CD14-positive monocyte (primary cell): ENCODE data around the gene RIMS3. TPM values are rescaled to one million over a fixed set of nuclear protein-coding genes. Genes with fewer than 3 reads are reported as not detected.

Experiments used
- DNase-seq, 3 donors: peaks; one replicate each; pipeline ENCODE4 v3.0.0-alpha.2; 2011 to 2022
- H2AFZ ChIP-seq: 2 replicates; pipeline ENCODE4 v1.6.0; 2012; ENCODE audit warnings: mild to moderate bottlenecking, low read depth, low read length, inconsistent platforms; ENCODE audit not compliant: insufficient read depth, poor library complexity, severe bottlenecking
- H3K27ac ChIP-seq, 2 donors: 1 replicate in 1 of 2; 2 replicates in 1 of 2; pipeline ENCODE4 v1.5.1; 2012 to 2013; ENCODE audit warnings: low read length in 2 of 2, control low read depth in 1 of 2, inconsistent platforms in 1 of 2, low read depth in 1 of 2, mild to moderate bottlenecking in 1 of 2
- H3K27me3 ChIP-seq, 2 donors: one replicate each; pipeline versions ENCODE4 v1.6.0 to v1.6.1; 2011 to 2013; ENCODE audit warnings: low read length in 2 of 2; ENCODE audit not compliant: control insufficient read depth in 2 of 2, insufficient read depth in 2 of 2
- H3K36me3 ChIP-seq, 2 donors: replicated peaks in 1 of 2; 1 replicate in 1 of 2; 2 replicates in 1 of 2; pipeline versions ENCODE4 v1.5.1 to v1.6.1; 2012 to 2013; ENCODE audit warnings: low read length in 2 of 2, control low read depth in 1 of 2, inconsistent platforms in 1 of 2, mild to moderate bottlenecking in 1 of 2; ENCODE audit not compliant: insufficient read depth in 2 of 2, control insufficient read depth in 1 of 2
- H3K4me1 ChIP-seq, 2 donors: 1 replicate in 1 of 2; 2 replicates in 1 of 2; pipeline versions ENCODE4 v1.5.1 to v1.6.1; 2012 to 2013; ENCODE audit warnings: low read length in 2 of 2, control low read depth in 1 of 2, inconsistent platforms in 1 of 2, mild to moderate bottlenecking in 1 of 2, moderate library complexity in 1 of 2; ENCODE audit not compliant: insufficient read depth in 2 of 2, control insufficient read depth in 1 of 2
- H3K4me2 ChIP-seq: replicated peaks from 2 replicates; pipeline ENCODE3; 2012; ENCODE audit warnings: low read length, moderate library complexity, mild to moderate bottlenecking; ENCODE audit not compliant: poor library complexity, severe bottlenecking; ENCODE audit errors: extremely low read depth
- H3K4me3 ChIP-seq, 3 experiments: fragments of 200-600 bp in 1 of 3; sonication (generic) in 1 of 3; replicated peaks in 1 of 3; 1 replicate in 2 of 3; 2 replicates in 1 of 3; pipeline ENCODE4 v1.5.1; 2011 to 2013; ENCODE audit warnings: low read length in 3 of 3, mild to moderate bottlenecking in 3 of 3, control low read depth in 2 of 3, low read depth in 2 of 3, inconsistent platforms in 1 of 3, moderate library complexity in 1 of 3
- H3K79me2 ChIP-seq: 2 replicates; pipeline ENCODE4 v1.6.0; 2012; ENCODE audit warnings: mild to moderate bottlenecking, control low read depth, inconsistent platforms, low read length, moderate library complexity; ENCODE audit not compliant: insufficient read depth
- H3K9ac ChIP-seq: 2 replicates; pipeline ENCODE4 v1.6.0; 2017; ENCODE audit warnings: low read length, mild to moderate bottlenecking; ENCODE audit not compliant: insufficient read depth, poor library complexity, severe bottlenecking
- H3K9me3 ChIP-seq, 2 donors: replicated peaks in 1 of 2; 1 replicate in 1 of 2; 2 replicates in 1 of 2; pipeline versions ENCODE4 v1.5.1 to v1.6.1; 2012 to 2013; ENCODE audit warnings: low read length in 2 of 2, control low read depth in 1 of 2; ENCODE audit not compliant: control insufficient read depth in 1 of 2, insufficient read depth in 1 of 2
- H4K20me1 ChIP-seq: 2 replicates; pipeline ENCODE4 v1.6.0; 2012; ENCODE audit warnings: mild to moderate bottlenecking, low read length, control low read depth, moderate library complexity; ENCODE audit not compliant: insufficient read depth
- H3K27ac Mint-ChIP-seq, 7 donors: one replicate each; pipeline ENCODE4 v1.8.0; 2020; ENCODE audit warnings: mild to moderate bottlenecking in 7 of 7, mixed read lengths in 7 of 7, moderate library complexity in 6 of 7, inconsistent platforms in 2 of 7
- H3K27me3 Mint-ChIP-seq, 3 donors: one replicate each; pipeline ENCODE4 v1.8.0; 2021 to 2022; ENCODE audit warnings: low read depth in 3 of 3, mild to moderate bottlenecking in 3 of 3, mixed read lengths in 3 of 3, moderate library complexity in 3 of 3, inconsistent platforms in 1 of 3
- H3K36me3 Mint-ChIP-seq, 2 donors: one replicate each; pipeline ENCODE4 v1.8.0; 2020; ENCODE audit warnings: mixed read lengths in 2 of 2, inconsistent platforms in 1 of 2, mild to moderate bottlenecking in 1 of 2
- H3K4me1 Mint-ChIP-seq: one replicate; pipeline ENCODE4 v1.8.0; 2020; ENCODE audit warnings: mild to moderate bottlenecking, mixed read lengths
- H3K4me3 Mint-ChIP-seq, 2 donors: one replicate each; pipeline ENCODE4 v1.8.0; 2020; ENCODE audit warnings: mild to moderate bottlenecking in 2 of 2, mixed read lengths in 2 of 2, moderate library complexity in 1 of 2
- H3K9me3 Mint-ChIP-seq, 7 donors: one replicate each; pipeline ENCODE4 v1.8.0; 2020 to 2022; ENCODE audit warnings: mixed read lengths in 7 of 7, mild to moderate bottlenecking in 6 of 7, moderate library complexity in 6 of 7, inconsistent platforms in 2 of 7
- CTCF ChIP-seq: fragments of 200-600 bp; IDR thresholded peaks from one replicate; pipeline ENCODE4 v1.8.0; 2022; ENCODE audit warnings: antibody characterized with exemption, mild to moderate bottlenecking
- WGBS: methylation state at CpG from one replicate; pipeline ENCODE4 v1.1.5; 2013; ENCODE audit warnings: missing lambda C conversion rate; ENCODE audit not compliant: insufficient coverage; 5-methylcytosine and 5-hydroxymethylcytosine counted together
- intact Hi-C, 2 donors: fragments of 100-400 bp; cut with micrococcal nuclease; formaldehyde crosslinking; loops; one replicate each; pipeline versions ENCODE4 v1.15.0 to v1.15.1; 2023
- polyA plus RNA-seq, 3 donors: library from polyadenylated mRNA; depleted of rRNA in 1 of 3; unstranded in 2 of 3; stranded (reverse) in 1 of 3; fragments of 300-500 nt in 2 of 3; fragments of >200 nt in 1 of 3; fragmentation: Illumina TruSeq in 2 of 3; gene quantifications; 1 replicate in 2 of 3; 2 replicates in 1 of 3; pipeline ENCODE4 v1.2.3, GENCODE V29; 2012 to 2021

RIMS3 gene
- polyA plus RNA-seq, 3 donors, result 0.15 to 1.0 (median 0.26) TPM

GRCh38 chr1:40634901-40635655 lies 30.4 kb downstream of the RIMS3 start:
- Histone ChIP-seq H3K9me3 (no peaks in the 10 kb centered on the region), H3K9ac (no peak overlapping the region), H3K4me2 (no peak overlapping the region), H4K20me1 (no peaks in the 10 kb centered on the region), H3K4me1 (peaks cover 5 to 17% of the 10 kb centered on the region in 2 donors), H3K4me3 (no peak overlapping the region), H3K36me3 (no peaks in the 10 kb centered on the region), H3K27me3 (no peaks in the 10 kb centered on the region), H3K79me2 (no peaks in the 10 kb centered on the region), H3K27ac (no peak overlapping the region), H2AFZ (no peak overlapping the region)
- no peak for TF ChIP-seq CTCF
- Mint-ChIP-seq H3K9me3 (peaks cover 0 to 2% (median 0%) of the 10 kb centered on the region in 7 donors), H3K27me3 (peaks cover 1 to 6% (median 1%) of the 10 kb centered on the region in 3 donors), H3K27ac (peak overlapping the region in 1 of 7 donors; percentile 4), H3K4me1 (peaks cover 13% of the 10 kb centered on the region), H3K36me3 (no peaks in the 10 kb centered on the region), H3K4me3 (no peak overlapping the region)
- WGBS, result 100% methylated on average over 1 of the region's 6 CpGs
- DNase-seq, result no peak
- intact Hi-C loops, result no loop called here

GRCh38 chr1:40633931-40634376 lies 31.5 kb downstream of the RIMS3 start:
- WGBS, result 36% methylated on average over 1 of the region's 2 CpGs
- Mint-ChIP-seq H3K4me1 (peaks cover 13% of the 10 kb centered on the region), H3K4me3 (no peak overlapping the region), H3K27ac (peak overlapping the region in 3 of 7 donors; percentile 12 to 51 (median 33)), H3K27me3 (peaks cover 1 to 4% (median 1%) of the 10 kb centered on the region in 3 donors), H3K36me3 (no peaks in the 10 kb centered on the region), H3K9me3 (peaks cover 0 to 2% (median 0%) of the 10 kb centered on the region in 7 donors)
- TF ChIP-seq CTCF, result no peak
- Histone ChIP-seq H3K27me3 (no peaks in the 10 kb centered on the region), H3K36me3 (no peaks in the 10 kb centered on the region), H3K27ac (peak overlapping the region in 1 of 2 donors; percentile 34), H3K4me3 (peak overlapping the region in 1 of 3 experiments; percentile 22), H3K4me1 (peaks cover 5 to 17% of the 10 kb centered on the region in 2 donors), H4K20me1 (no peaks in the 10 kb centered on the region), H2AFZ (peak overlapping the region; percentile 24), H3K79me2 (no peaks in the 10 kb centered on the region), H3K4me2 (no peak overlapping the region), H3K9me3 (no peaks in the 10 kb centered on the region), H3K9ac (no peak overlapping the region)
- intact Hi-C loops, result no loop called here
- DNase-seq, result peak in 1 of 3 donors; percentile 12
